SK-N-SH (cell line): ENCODE measurements around the gene RIN3. TPM values are rescaled to one million over a fixed set of nuclear protein-coding genes. Genes with fewer than 3 reads are reported as not detected.

ENCODE experiments used
- CTCF ChIA-PET: fragments of 300-600, 350-600 bp; formaldehyde crosslinking; extraction: SDS; loops from one replicate; lab custom pipeline; 2021; lab: Yijun Ruan, JAX
- POLR2A ChIA-PET: fragments of 350-600 bp; sonication (Branson Sonifier 250); formaldehyde crosslinking; extraction: SDS; loops from one replicate; lab custom pipeline; 2020; ENCODE audit warnings: antibody characterized with exemption, inconsistent platforms; lab: Yijun Ruan, JAX
- DNase-seq: peaks from one replicate; pipeline ENCODE4 v3.0.0; 2012
- H2AFZ ChIP-seq: fragments of 200-600 bp; sonication (generic); 2 replicates; pipeline ENCODE4 v1.8.1; 2016; ENCODE audit warnings: antibody characterized with exemption, mild to moderate bottlenecking, low read depth
- H3F3A ChIP-seq: fragments of 200-600 bp; sonication (generic); replicated peaks from 2 replicates; pipeline ENCODE3; 2016; ENCODE audit warnings: antibody characterized with exemption, mild to moderate bottlenecking; ENCODE audit not compliant: insufficient read depth
- H3K27ac ChIP-seq, 2 experiments: fragments of 200-500 bp in 1 of 2; fragments of 200-600 bp in 1 of 2; sonication (Bioruptor generic) in 1 of 2; sonication (generic), shearing (Covaris generic) in 1 of 2; 2 replicates each; pipeline versions ENCODE4 v1.5.1 to v1.6.1; 2014 to 2016; ENCODE audit warnings: low read depth in 2 of 2, inconsistent platforms in 1 of 2, low read length in 1 of 2, mild to moderate bottlenecking in 1 of 2, mixed read lengths in 1 of 2
- H3K27me3 ChIP-seq: fragments of 200-600 bp; sonication (generic), shearing (Covaris generic); 2 replicates; pipeline ENCODE4 v1.6.1; 2016; ENCODE audit warnings: mixed run types; ENCODE audit not compliant: insufficient read depth
- H3K36me3 ChIP-seq, 2 experiments: fragments of 200-500 bp in 1 of 2; fragments of 200-600 bp in 1 of 2; sonication (Bioruptor generic) in 1 of 2; sonication (generic) in 1 of 2; replicated peaks in 1 of 2; 2 replicates each; pipeline versions ENCODE3 to v1.5.1; 2014 to 2016; ENCODE audit warnings: low read length in 1 of 2, mild to moderate bottlenecking in 1 of 2; ENCODE audit not compliant: insufficient read depth in 2 of 2, control insufficient read depth in 1 of 2
- H3K4me1 ChIP-seq, 2 experiments: fragments of 200-500 bp in 1 of 2; fragments of 200-600 bp in 1 of 2; sonication (Bioruptor generic) in 1 of 2; sonication (generic), shearing (Covaris generic) in 1 of 2; 2 replicates each; pipeline versions ENCODE4 v1.5.1 to v1.6.1; 2014 to 2016; ENCODE audit warnings: low read depth in 1 of 2, low read length in 1 of 2, mixed run types in 1 of 2; ENCODE audit not compliant: insufficient read depth in 2 of 2, control insufficient read depth in 1 of 2
- H3K4me2 ChIP-seq: fragments of 200-600 bp; sonication (generic), shearing (Covaris generic); 2 replicates; pipeline ENCODE4 v1.6.1; 2017; ENCODE audit warnings: mixed run types
- H3K4me3 ChIP-seq, 2 experiments: fragments of 200-500 bp in 1 of 2; fragments of 200-600 bp in 1 of 2; sonication (Bioruptor generic) in 1 of 2; sonication (generic), shearing (Covaris generic) in 1 of 2; 2 replicates each; pipeline versions ENCODE4 v1.5.1 to v1.8.1; 2014 to 2016; ENCODE audit warnings: low read depth in 2 of 2, inconsistent platforms in 1 of 2, low read length in 1 of 2, mild to moderate bottlenecking in 1 of 2, mixed read lengths in 1 of 2, moderate library complexity in 1 of 2
- H3K79me2 ChIP-seq: fragments of 200-600 bp; sonication (generic); 2 replicates; pipeline ENCODE4 v1.8.1; 2017; ENCODE audit warnings: mild to moderate bottlenecking; ENCODE audit not compliant: insufficient read depth
- H3K9ac ChIP-seq: fragments of 200-600 bp; sonication (generic); 2 replicates; pipeline ENCODE4 v1.6.1; 2017; ENCODE audit warnings: mixed run types
- H3K9me2 ChIP-seq: fragments of 200-600 bp; sonication (generic); 2 replicates; pipeline ENCODE4 v1.6.1; 2017; ENCODE audit warnings: mixed run types
- H3K9me3 ChIP-seq: fragments of 200-600 bp; sonication (generic); 2 replicates; pipeline ENCODE4 v1.6.1; 2017; ENCODE audit warnings: mixed run types, mild to moderate bottlenecking, moderate library complexity
- H4K20me1 ChIP-seq: fragments of 200-600 bp; sonication (generic); 2 replicates; pipeline ENCODE4 v1.6.1; 2017; ENCODE audit warnings: mild to moderate bottlenecking, mixed run types; ENCODE audit not compliant: insufficient read depth
- CTCF ChIP-seq: fragments of 200-600 bp; sonication (generic); IDR thresholded peaks from 2 replicates; pipeline ENCODE4 v1.6.1; 2017; ENCODE audit warnings: antibody characterized with exemption, mild to moderate bottlenecking, moderate library complexity
- ELF1 ChIP-seq: IDR thresholded peaks from 2 replicates; pipeline ENCODE4 v1.4.0; 2012
- EP300 ChIP-seq, 2 experiments: IDR thresholded peaks; 2 replicates each; pipeline versions ENCODE4 v1.4.0 to v1.6.1; 2012; ENCODE audit warnings: borderline replicate concordance in 1 of 2, low read depth in 1 of 2, low read length in 1 of 2
- EZH2phosphoT487 ChIP-seq: fragments of 200-600 bp; sonication (generic); IDR thresholded peaks from 2 replicates; pipeline ENCODE4 v1.6.1; 2017; ENCODE audit warnings: low read depth, mixed run types, mild to moderate bottlenecking, antibody characterized with exemption, moderate library complexity, borderline replicate concordance
- FOXM1 ChIP-seq: IDR thresholded peaks from 2 replicates; pipeline ENCODE4 v1.4.0; 2012; ENCODE audit warnings: low read depth, mild to moderate bottlenecking
- GABPA ChIP-seq: IDR thresholded peaks from 2 replicates; pipeline ENCODE4 v1.4.0; 2012; ENCODE audit warnings: low read depth, mild to moderate bottlenecking
- GATA2 ChIP-seq: sonication (generic); formaldehyde crosslinking; IDR thresholded peaks from 2 replicates; pipeline ENCODE4 v1.5.0; 2020; ENCODE audit warnings: mild to moderate bottlenecking, missing genetic modification reagents
- JUND ChIP-seq: IDR thresholded peaks from 2 replicates; pipeline ENCODE4 v1.4.0; 2012
- MAX ChIP-seq: IDR thresholded peaks from 2 replicates; pipeline ENCODE4 v1.4.0; 2012; ENCODE audit warnings: low read depth
- NFIC ChIP-seq: IDR thresholded peaks from 2 replicates; pipeline ENCODE4 v1.4.0; 2012; ENCODE audit warnings: borderline replicate concordance
- PBX3 ChIP-seq: IDR thresholded peaks from 2 replicates; pipeline ENCODE4; 2012
- REST ChIP-seq: IDR thresholded peaks from 2 replicates; pipeline ENCODE4 v1.6.1; 2012; ENCODE audit warnings: mild to moderate bottlenecking, low read depth, low read length, moderate library complexity
- SMC3 ChIP-seq: IDR thresholded peaks from 2 replicates; pipeline ENCODE4 v1.6.1; 2012; ENCODE audit warnings: low read depth, low read length, improper control_type of control experiment
- TAF1 ChIP-seq: IDR thresholded peaks from 2 replicates; pipeline ENCODE4 v1.6.1; 2012; ENCODE audit warnings: low read depth, mild to moderate bottlenecking, low read length, moderate library complexity, borderline replicate concordance
- TCF12 ChIP-seq: IDR thresholded peaks from 2 replicates; pipeline ENCODE4 v1.4.0; 2012
- TEAD4 ChIP-seq: IDR thresholded peaks from 2 replicates; pipeline ENCODE4 v1.4.0; 2012; ENCODE audit warnings: mild to moderate bottlenecking, borderline replicate concordance; ENCODE audit not compliant: insufficient read depth
- USF2 ChIP-seq: fragments of 150-350 bp; IDR thresholded peaks from 2 replicates; pipeline ENCODE4 v1.6.1; 2017; ENCODE audit warnings: antibody characterized with exemption, low read length, low read depth, borderline replicate concordance
- YY1 ChIP-seq: IDR thresholded peaks from 2 replicates; pipeline ENCODE4 v1.4.0; 2012; ENCODE audit warnings: low read depth, mild to moderate bottlenecking
- ZBTB33 ChIP-seq: IDR thresholded peaks from 2 replicates; pipeline ENCODE4 v1.4.0; 2012; ENCODE audit warnings: low read depth, borderline replicate concordance
- WGBS: methylation state at CpG from one replicate; pipeline ENCODE4 v1.1.6; 2017; ENCODE audit warnings: low lambda C conversion rate; 5-methylcytosine and 5-hydroxymethylcytosine counted together
- polyA plus RNA-seq, 3 experiments: library from polyadenylated mRNA; depleted of rRNA; stranded (reverse); fragments of >200 nt; gene quantifications; 2 replicates each; pipeline ENCODE4 v1.2.3, GENCODE V29; 2012

RIN3 gene
- polyA plus RNA-seq, 1 of the 3 experiments (the other 2 are of a cell fraction): 12.4 TPM

GRCh38 chr14:92694807-92695206 is 181.2 kb downstream of the RIN3 start:
- Histone ChIP-seq H3K27ac (no peak overlapping the region), H3K9me3 (no peaks in the 10 kb centered on the region), H3K9ac (no peak overlapping the region), H3K36me3 (no peaks in the 10 kb centered on the region), H3K9me2 (no peaks in the 10 kb centered on the region), H3K79me2 (no peaks in the 10 kb centered on the region), H2AFZ (no peak overlapping the region), H3K27me3 (no peaks in the 10 kb centered on the region), H3K4me3 (no peak overlapping the region), H3K4me1 (peaks cover 7 to 13% of the 10 kb centered on the region in 2 experiments; a peak in 1 of 4 replicates), H3K4me2 (no peak overlapping the region), H3F3A (no peaks in the 10 kb centered on the region), H4K20me1 (no peaks in the 10 kb centered on the region)
- 94% methylated on average over 3 of the region's 5 CpGs for WGBS
- CTCF ChIA-PET: interaction anchor here (1.2 to 1.4 kb wide), 2 partner anchors 8 to 19 kb away, joined by 3 to 6 read pairs; no protein-coding TSS in a partner anchor
- no peak for DNase-seq
- POLR2A ChIA-PET: no interaction called here
- TF ChIP-seq GABPA: no peak
- no peak for TF ChIP-seq TAF1
- TF ChIP-seq TEAD4: no peak
- no peak for TF ChIP-seq GATA2
- TF ChIP-seq CTCF: no peak
- no peak for TF ChIP-seq YY1
- no peak for TF ChIP-seq USF2

GRCh38 chr14:92695562-92695961 is 182.0 kb downstream of the RIN3 start:
- no peak overlapping the region for H3K27ac ChIP-seq
- H3K4me2 ChIP-seq: no peak overlapping the region
- no peaks in the 10 kb centered on the region for H3F3A ChIP-seq
- H3K79me2 ChIP-seq: no peaks in the 10 kb centered on the region
- H4K20me1 ChIP-seq: no peaks in the 10 kb centered on the region
- no peaks in the 10 kb centered on the region for H3K9me2 ChIP-seq
- H3K9ac ChIP-seq: no peak overlapping the region
- no peak overlapping the region for H2AFZ ChIP-seq
- no peaks in the 10 kb centered on the region for H3K36me3 ChIP-seq
- H3K4me3 ChIP-seq: no peak overlapping the region
- WGBS: 85% methylated on average over 1 of the region's 1 CpG
- no peaks in the 10 kb centered on the region for H3K9me3 ChIP-seq
- no peak for DNase-seq
- peaks cover 7 to 13% of the 10 kb centered on the region in 2 experiments; a peak in 1 of 4 replicates for H3K4me1 ChIP-seq
- H3K27me3 ChIP-seq: no peaks in the 10 kb centered on the region
- POLR2A ChIA-PET: no interaction called here
- CTCF ChIA-PET: interaction anchor here (1.2 to 1.4 kb wide), 2 partner anchors 9 to 18 kb away, joined by 3 to 6 read pairs; no protein-coding TSS in a partner anchor
- TF ChIP-seq GATA2 (no peak), SMC3 (no peak), JUND (no peak), TEAD4 (no peak), PBX3 (no peak), TCF12 (no peak), ZBTB33 (no peak), EZH2phosphoT487 (no peak), NFIC (no peak), GABPA (no peak), EP300 (IDR thresholded peaks at IDR 0.05; ENCODE audit: borderline replicate concordance in 1 of 2, low read depth in 1 of 2, low read length in 1 of 2) (no peak), MAX (no peak), REST (no peak), ELF1 (no peak), FOXM1 (no peak)
